Caco-2 (cell line): Measurements from ENCODE around the gene SEZ6L2. TPM values are rescaled to one million over a fixed set of nuclear protein-coding genes. Genes with fewer than 3 reads are reported as not detected.

ENCODE experiments used
- BruUV-seq: library from RNA; stranded (reverse); fragments of 400-500 nt; replicated peaks from 2 replicates; lab custom pipeline; 2021; lab: Mats Ljungman, UMichigan
- CTCF ChIA-PET: fragments of 300-600 bp; sonication (Branson Sonifier 250); formaldehyde crosslinking; loops from one replicate; lab custom pipeline; 2022; ENCODE audit warnings: antibody characterized with exemption; lab: Charles Lee
- POLR2A ChIA-PET: fragments of 300-600 bp; sonication (Branson Sonifier 250); formaldehyde crosslinking; loops from one replicate; lab custom pipeline; 2022; ENCODE audit warnings: antibody characterized with exemption; lab: Charles Lee
- DNase-seq, 2 experiments: peaks; one replicate each; pipeline versions ENCODE4 v3.0.0 to v3.0.0-alpha.2; 2020 to 2022
- H3K27me3 ChIP-seq: replicated peaks from 2 replicates; pipeline ENCODE4 v1.6.0; 2011; ENCODE audit warnings: low read length; ENCODE audit not compliant: control insufficient read depth, insufficient read depth
- H3K36me3 ChIP-seq: 2 replicates; pipeline ENCODE4 v1.5.1; 2011; ENCODE audit warnings: low read length; ENCODE audit not compliant: control insufficient read depth, insufficient read depth
- H3K4me1 ChIP-seq: fragments of 250-450 bp; sonication (Bioruptor Pico); 2 replicates; pipeline ENCODE4 v1.5.1; 2020; ENCODE audit warnings: mild to moderate bottlenecking
- H3K4me3 ChIP-seq: 2 replicates; pipeline ENCODE4 v1.5.1; 2011; ENCODE audit warnings: low read depth, mild to moderate bottlenecking, control low read depth, low read length
- H3K9me3 ChIP-seq: fragments of 250-450 bp; sonication (Bioruptor Pico); 2 replicates; pipeline ENCODE4 v1.5.1; 2020; ENCODE audit warnings: mild to moderate bottlenecking, moderate library complexity
- H3K27ac Mint-ChIP-seq: one replicate; pipeline ENCODE4 v1.8.0; 2022; ENCODE audit warnings: mixed read lengths; ENCODE audit not compliant: unreplicated experiment
- H3K27me3 Mint-ChIP-seq: one replicate; pipeline ENCODE4 v1.8.0; 2022; ENCODE audit warnings: mixed read lengths; ENCODE audit not compliant: insufficient read depth, unreplicated experiment
- H3K36me3 Mint-ChIP-seq: one replicate; pipeline ENCODE4 v1.8.0; 2022; ENCODE audit warnings: mild to moderate bottlenecking, mixed read lengths; ENCODE audit not compliant: insufficient read depth, unreplicated experiment
- H3K4me1 Mint-ChIP-seq: one replicate; pipeline ENCODE4 v1.8.0; 2022; ENCODE audit warnings: low read depth, mixed read lengths; ENCODE audit not compliant: unreplicated experiment
- H3K4me3 Mint-ChIP-seq: one replicate; pipeline ENCODE4 v1.8.0; 2022; ENCODE audit warnings: mild to moderate bottlenecking, moderate library complexity, mixed read lengths; ENCODE audit not compliant: unreplicated experiment
- H3K9me3 Mint-ChIP-seq: one replicate; pipeline ENCODE4 v1.8.0; 2022; ENCODE audit warnings: mixed read lengths; ENCODE audit not compliant: unreplicated experiment
- intact Hi-C: fragments of 100-400 bp; cut with micrococcal nuclease; formaldehyde crosslinking; loops from one replicate; pipeline ENCODE4 v1.10.0; 2022; ENCODE audit not compliant: unreplicated experiment
- total RNA-seq: library from RNA; stranded (reverse); gene quantifications from 2 replicates; pipeline ENCODE4 v1.2.3, GENCODE V29; 2022
- TF ChIP-seq, protein P1 (sequence below), 2 experiments: fragments of 200-600 bp in 1 of 2; IDR thresholded peaks; 1 replicate in 1 of 2; 2 replicates in 1 of 2; pipeline versions ENCODE4 v1.5.1 to v1.8.0; 2011 to 2022; ENCODE audit warnings: antibody characterized with exemption in 1 of 2, control low read depth in 1 of 2, inconsistent platforms in 1 of 2, low read depth in 1 of 2, low read length in 1 of 2, mild to moderate bottlenecking in 1 of 2, moderate library complexity in 1 of 2; ENCODE audit not compliant: insufficient read depth in 1 of 2, severe bottlenecking in 1 of 2, unreplicated experiment in 1 of 2

The SEZ6L2 gene
- total RNA-seq, 1 experiment from 2014 or later = 24.1 TPM

DNA sequence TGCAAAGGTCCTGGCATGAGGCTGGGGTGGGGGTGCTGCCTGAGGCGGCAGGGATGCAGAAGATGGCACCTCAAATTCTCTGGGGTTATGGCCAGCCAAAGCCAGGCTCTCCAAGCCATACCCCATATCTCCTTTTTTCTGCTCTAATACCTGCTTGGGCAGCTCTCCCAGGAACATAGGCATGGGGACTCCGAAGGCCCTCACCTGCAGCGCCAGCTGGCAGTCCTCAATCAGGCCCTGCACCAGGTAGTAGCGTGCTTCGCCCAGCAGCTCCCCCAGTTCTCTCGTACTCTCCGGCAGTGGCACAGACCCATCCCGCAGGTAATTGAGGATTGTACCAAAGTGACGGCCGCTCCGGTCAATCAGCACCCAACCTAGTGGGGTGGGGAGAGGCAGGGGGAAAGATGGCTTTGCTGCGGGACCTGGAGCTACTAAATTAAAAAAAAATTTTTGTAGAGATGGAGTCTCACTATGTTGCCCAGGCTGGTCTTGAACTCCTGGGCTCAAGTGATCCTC is 23.7 kb upstream of the SEZ6L2 start:
- no peak for DNase-seq
- POLR2A ChIA-PET = no interaction called here
- Mint-ChIP-seq H3K4me1 (peaks cover 23% of the 10 kb centered on the region), H3K36me3 (peaks cover 28% of the 10 kb centered on the region), H3K27ac (no peak overlapping the region), H3K4me3 (no peak overlapping the region), H3K9me3 (no peaks in the 10 kb centered on the region), H3K27me3 (no peaks in the 10 kb centered on the region)
- Histone ChIP-seq H3K36me3 (peaks cover 4% of the 10 kb centered on the region; the same call in 1 of the 2 replicates), H3K27me3 (no peaks in the 10 kb centered on the region), H3K9me3 (no peaks in the 10 kb centered on the region), H3K4me3 (no peak overlapping the region), H3K4me1 (peaks cover 15% of the 10 kb centered on the region)
- CTCF ChIA-PET = no interaction called here
- intact Hi-C loops = no loop called here
- no TSS peak for BruUV-seq
- TF ChIP-seq, protein P1, sequence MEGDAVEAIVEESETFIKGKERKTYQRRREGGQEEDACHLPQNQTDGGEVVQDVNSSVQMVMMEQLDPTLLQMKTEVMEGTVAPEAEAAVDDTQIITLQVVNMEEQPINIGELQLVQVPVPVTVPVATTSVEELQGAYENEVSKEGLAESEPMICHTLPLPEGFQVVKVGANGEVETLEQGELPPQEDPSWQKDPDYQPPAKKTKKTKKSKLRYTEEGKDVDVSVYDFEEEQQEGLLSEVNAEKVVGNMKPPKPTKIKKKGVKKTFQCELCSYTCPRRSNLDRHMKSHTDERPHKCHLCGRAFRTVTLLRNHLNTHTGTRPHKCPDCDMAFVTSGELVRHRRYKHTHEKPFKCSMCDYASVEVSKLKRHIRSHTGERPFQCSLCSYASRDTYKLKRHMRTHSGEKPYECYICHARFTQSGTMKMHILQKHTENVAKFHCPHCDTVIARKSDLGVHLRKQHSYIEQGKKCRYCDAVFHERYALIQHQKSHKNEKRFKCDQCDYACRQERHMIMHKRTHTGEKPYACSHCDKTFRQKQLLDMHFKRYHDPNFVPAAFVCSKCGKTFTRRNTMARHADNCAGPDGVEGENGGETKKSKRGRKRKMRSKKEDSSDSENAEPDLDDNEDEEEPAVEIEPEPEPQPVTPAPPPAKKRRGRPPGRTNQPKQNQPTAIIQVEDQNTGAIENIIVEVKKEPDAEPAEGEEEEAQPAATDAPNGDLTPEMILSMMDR (IDR thresholded peaks at IDR 0.05; ENCODE audit: insufficient read depth in 1 of 2, low read depth in 1 of 2, low read length in 1 of 2, severe bottlenecking in 1 of 2, unreplicated experiment in 1 of 2) = no peak

DNA sequence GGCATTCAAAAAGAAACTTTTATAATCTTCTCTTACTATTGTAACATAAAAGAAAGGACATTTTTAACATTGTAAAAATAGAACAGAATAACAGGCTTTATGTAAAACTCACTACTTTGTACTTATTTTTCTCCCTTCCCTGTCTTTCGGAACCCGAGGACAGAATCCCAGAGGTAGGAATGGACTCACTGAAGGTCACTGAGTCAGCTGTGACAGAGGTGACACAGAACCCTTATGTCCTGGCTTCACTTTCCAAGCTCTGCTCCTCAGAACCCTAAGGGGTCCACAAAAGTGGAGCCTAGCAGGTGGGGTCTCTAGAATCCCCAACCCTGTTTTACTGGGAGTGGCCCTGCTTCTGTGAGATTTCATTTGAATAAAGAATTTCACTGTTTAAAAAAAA is 23.0 kb upstream of the SEZ6L2 start:
- intact Hi-C loops = no loop called here
- TF ChIP-seq, protein P1 (IDR thresholded peaks at IDR 0.05; ENCODE audit: insufficient read depth in 1 of 2, low read depth in 1 of 2, low read length in 1 of 2, severe bottlenecking in 1 of 2, unreplicated experiment in 1 of 2) = no peak
- DNase-seq = no peak
- no peak overlapping the region for H3K4me3 ChIP-seq
- ChIA-PET CTCF (no interaction called here), POLR2A (interaction anchor here (0.6 kb wide), 1 partner anchor 38 kb away, joined by 6 read pairs; no protein-coding TSS in a partner anchor)
- Mint-ChIP-seq H3K36me3 (peaks cover 34% of the 10 kb centered on the region), H3K4me1 (peaks cover 18% of the 10 kb centered on the region), H3K4me3 (no peak overlapping the region), H3K27ac (no peak overlapping the region), H3K27me3 (no peaks in the 10 kb centered on the region), H3K9me3 (no peaks in the 10 kb centered on the region)
- no peaks in the 10 kb centered on the region for H3K9me3 ChIP-seq
- peaks cover 4% of the 10 kb centered on the region; the same call in 1 of the 2 replicates for H3K36me3 ChIP-seq
- BruUV-seq = no TSS peak
- peaks cover 13% of the 10 kb centered on the region for H3K4me1 ChIP-seq
- H3K27me3 ChIP-seq = no peaks in the 10 kb centered on the region

DNA sequence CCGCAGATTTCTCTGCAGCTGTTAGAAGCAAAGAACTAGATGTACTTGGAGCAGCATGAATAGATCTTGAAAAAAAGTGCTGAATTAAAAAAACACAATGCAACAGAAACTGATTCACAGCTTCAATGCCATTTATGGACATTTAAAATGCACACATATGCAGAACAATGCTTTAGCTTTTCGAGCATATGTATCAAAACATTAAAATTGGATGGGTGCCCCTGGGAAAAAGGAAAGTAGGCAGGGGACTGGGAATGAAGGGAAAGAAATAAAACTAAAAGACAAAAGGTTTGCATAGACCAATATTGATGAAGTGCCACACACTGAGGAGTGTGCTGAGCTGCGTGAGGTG is 21.7 kb upstream of the SEZ6L2 start:
- ChIA-PET CTCF (interaction anchor here (0.5 kb wide), 1 partner anchor 59 kb away, joined by 3 read pairs; no protein-coding TSS in a partner anchor), POLR2A (no interaction called here)
- no peak overlapping the region for H3K4me3 ChIP-seq
- H3K9me3 ChIP-seq = no peaks in the 10 kb centered on the region
- TF ChIP-seq, protein P1 (IDR thresholded peaks at IDR 0.05; ENCODE audit: insufficient read depth in 1 of 2, low read depth in 1 of 2, low read length in 1 of 2, severe bottlenecking in 1 of 2, unreplicated experiment in 1 of 2) = no peak
- Mint-ChIP-seq H3K4me1 (peaks cover 14% of the 10 kb centered on the region), H3K27me3 (no peaks in the 10 kb centered on the region), H3K27ac (no peak overlapping the region), H3K36me3 (peaks cover 39% of the 10 kb centered on the region), H3K9me3 (no peaks in the 10 kb centered on the region), H3K4me3 (no peak overlapping the region)
- no peaks in the 10 kb centered on the region for H3K27me3 ChIP-seq
- H3K4me1 ChIP-seq = peaks cover 10% of the 10 kb centered on the region; the same call in 1 of the 2 replicates
- BruUV-seq = no TSS peak
- H3K36me3 ChIP-seq = peaks cover 4% of the 10 kb centered on the region; the same call in 1 of the 2 replicates
- intact Hi-C loops = no loop called here
- no peak for DNase-seq
